Natural killer cell (primary cell): ENCODE measurements around the gene ROR1. TPM values are rescaled to one million over a fixed set of nuclear protein-coding genes. Genes with fewer than 3 reads are reported as not detected.

Source experiments
- ATAC-seq, 3 donors: fragments of 150-1000 bp in 2 of 3; fragments of 200-7000 bp in 1 of 3; cut with Tn5 transposase; 1 replicate in 1 of 3; 2 replicates in 2 of 3; pipeline ENCODE4 v1.10.0; 2021; ENCODE audit warnings: mild to moderate bottlenecking in 2 of 3, moderate library complexity in 2 of 3
- DNase-seq, 2 donors: peaks; one replicate each; pipeline versions ENCODE4 v3.0.0 to v3.0.0-alpha.2; 2013 to 2021; ENCODE audit warnings: mixed read lengths in 1 of 2
- H3K27ac ChIP-seq: one replicate; pipeline ENCODE4 v1.5.1; 2013; ENCODE audit warnings: mild to moderate bottlenecking, low read length
- H3K27me3 ChIP-seq: one replicate; pipeline ENCODE4 v1.6.1; 2013; ENCODE audit warnings: low read length; ENCODE audit not compliant: control insufficient read depth, insufficient read depth
- H3K36me3 ChIP-seq: one replicate; pipeline ENCODE4 v1.6.1; 2013; ENCODE audit warnings: low read length; ENCODE audit not compliant: control insufficient read depth, insufficient read depth
- H3K4me1 ChIP-seq: one replicate; pipeline ENCODE4 v1.6.1; 2013; ENCODE audit warnings: low read length; ENCODE audit not compliant: control insufficient read depth, insufficient read depth
- H3K4me3 ChIP-seq: one replicate; pipeline ENCODE4 v1.5.1; 2013; ENCODE audit warnings: low read length
- H3K9me3 ChIP-seq: one replicate; pipeline ENCODE4 v1.6.1; 2013; ENCODE audit warnings: low read length; ENCODE audit not compliant: control insufficient read depth, insufficient read depth
- H3K27ac Mint-ChIP-seq, 2 donors: one replicate each; pipeline ENCODE4 v1.8.0; 2022; ENCODE audit warnings: mild to moderate bottlenecking in 2 of 2, mixed read lengths in 2 of 2, moderate library complexity in 1 of 2
- H3K27me3 Mint-ChIP-seq, 2 donors: one replicate each; pipeline ENCODE4 v1.8.0; 2022; ENCODE audit warnings: low read depth in 2 of 2, mixed read lengths in 2 of 2
- H3K36me3 Mint-ChIP-seq: one replicate; pipeline ENCODE4 v1.8.0; 2022; ENCODE audit warnings: mixed read lengths
- H3K4me1 Mint-ChIP-seq, 2 donors: one replicate each; pipeline ENCODE4 v1.8.0; 2022; ENCODE audit warnings: mixed read lengths in 2 of 2
- H3K4me3 Mint-ChIP-seq: one replicate; pipeline ENCODE4 v1.8.0; 2022; ENCODE audit warnings: mild to moderate bottlenecking, moderate library complexity, mixed read lengths
- H3K9me3 Mint-ChIP-seq, 2 donors: one replicate each; pipeline ENCODE4 v1.8.0; 2022; ENCODE audit warnings: mixed read lengths in 2 of 2
- CTCF ChIP-seq: fragments of 200-600 bp; IDR thresholded peaks from one replicate; pipeline ENCODE4 v1.8.0; 2022; ENCODE audit warnings: antibody characterized with exemption
- WGBS: methylation state at CpG from one replicate; pipeline ENCODE4 v1.1.7; 2013; ENCODE audit warnings: missing lambda C conversion rate; ENCODE audit not compliant: insufficient coverage; 5-methylcytosine and 5-hydroxymethylcytosine counted together
- intact Hi-C: fragments of 100-400 bp; cut with micrococcal nuclease; formaldehyde crosslinking; loops from one replicate; pipeline ENCODE4 v1.14.2; 2022
- total RNA-seq, 4 donors: library from RNA; stranded (reverse); fragments of 120-200 nt in 1 of 4; gene quantifications; one replicate each; pipeline versions ENCODE4 v1.2.3 to v1.2.4, GENCODE V29; 2013 to 2022

ROR1 gene
- total RNA-seq, 3 donors from 2014 or later (not counting 1 experiment from before 2014, with no cell fraction given) = 0.05 to 0.35 (median 0.27) TPM

GRCh38 chr1:63917571-63918417, 144.0 kb downstream of the ROR1 start:
- no peak for ATAC-seq
- no peaks in the 10 kb centered on the region for H3K4me1 Mint-ChIP-seq
- H3K4me3 ChIP-seq = no peak overlapping the region
- DNase-seq = peak in 1 of 2 donors; percentile 8
- no peak for TF ChIP-seq CTCF
- no peaks in the 10 kb centered on the region for H3K27me3 ChIP-seq
- H3K36me3 Mint-ChIP-seq = no peaks in the 10 kb centered on the region
- H3K27ac ChIP-seq = no peak overlapping the region
- no peak overlapping the region for H3K4me3 Mint-ChIP-seq
- H3K27me3 Mint-ChIP-seq = peaks cover 0 to 6% of the 10 kb centered on the region in 2 donors
- no peaks in the 10 kb centered on the region for H3K4me1 ChIP-seq
- H3K27ac Mint-ChIP-seq = no peak overlapping the region
- intact Hi-C loops = no loop called here
- no peaks in the 10 kb centered on the region for H3K9me3 ChIP-seq
- 78% methylated on average over 12 of the region's 13 CpGs for WGBS
- no peaks in the 10 kb centered on the region for H3K9me3 Mint-ChIP-seq
- no peaks in the 10 kb centered on the region for H3K36me3 ChIP-seq

GRCh38 chr1:63918418-63918945, 144.7 kb downstream of the ROR1 start:
- Histone ChIP-seq H3K36me3 (no peaks in the 10 kb centered on the region), H3K27ac (no peak overlapping the region), H3K4me1 (no peaks in the 10 kb centered on the region), H3K9me3 (no peaks in the 10 kb centered on the region), H3K4me3 (no peak overlapping the region), H3K27me3 (no peaks in the 10 kb centered on the region)
- no peak overlapping the region for H3K4me3 Mint-ChIP-seq
- H3K27me3 Mint-ChIP-seq = peaks cover 0 to 6% of the 10 kb centered on the region in 2 donors
- no peak for DNase-seq
- H3K9me3 Mint-ChIP-seq = no peaks in the 10 kb centered on the region
- H3K27ac Mint-ChIP-seq = no peak overlapping the region
- intact Hi-C loops = no loop called here
- ATAC-seq = no peak
- WGBS = 84% methylated on average over 8 of the region's 10 CpGs
- no peaks in the 10 kb centered on the region for H3K36me3 Mint-ChIP-seq
- H3K4me1 Mint-ChIP-seq = no peaks in the 10 kb centered on the region
- no peak for TF ChIP-seq CTCF

GRCh38 chr1:63920154-63921117, 146.6 kb downstream of the ROR1 start:
- Histone ChIP-seq H3K27ac (no peak overlapping the region), H3K27me3 (no peaks in the 10 kb centered on the region), H3K4me1 (no peaks in the 10 kb centered on the region), H3K36me3 (no peaks in the 10 kb centered on the region), H3K4me3 (no peak overlapping the region), H3K9me3 (no peaks in the 10 kb centered on the region)
- H3K4me1 Mint-ChIP-seq = no peaks in the 10 kb centered on the region
- peaks cover 0 to 6% of the 10 kb centered on the region in 2 donors for H3K27me3 Mint-ChIP-seq
- H3K9me3 Mint-ChIP-seq = no peaks in the 10 kb centered on the region
- intact Hi-C loops = no loop called here
- H3K36me3 Mint-ChIP-seq = no peaks in the 10 kb centered on the region
- no peak overlapping the region for H3K4me3 Mint-ChIP-seq
- ATAC-seq (no peak), DNase-seq (no peak)
- no peak overlapping the region for H3K27ac Mint-ChIP-seq
- TF ChIP-seq CTCF = no peak
- WGBS = 49% methylated on average over 6 of the region's 7 CpGs
